AG09319 (cell line): ENCODE results near the gene MADD.
A peak's percentile ranks its signal among the peaks of the same experiment; 100 is the strongest.

Experiments
- DNase-seq: peaks from one replicate; pipeline ENCODE4 v3.0.0-alpha.2; 2010; ENCODE audit warnings: low read depth; ENCODE audit errors: extremely low read depth
- CTCF ChIP-seq: IDR thresholded peaks from 2 replicates; pipeline ENCODE4 v1.5.1; 2011; ENCODE audit warnings: low read depth, mild to moderate bottlenecking, inconsistent platforms, low read length, moderate library complexity

Gene MADD

GRCh38 chr11:47269829-47270305 lies at the start of gene MADD:
TSS of gene MADD (plus strand) at chr11:47270133.
- TF ChIP-seq CTCF, result no peak

DNA sequence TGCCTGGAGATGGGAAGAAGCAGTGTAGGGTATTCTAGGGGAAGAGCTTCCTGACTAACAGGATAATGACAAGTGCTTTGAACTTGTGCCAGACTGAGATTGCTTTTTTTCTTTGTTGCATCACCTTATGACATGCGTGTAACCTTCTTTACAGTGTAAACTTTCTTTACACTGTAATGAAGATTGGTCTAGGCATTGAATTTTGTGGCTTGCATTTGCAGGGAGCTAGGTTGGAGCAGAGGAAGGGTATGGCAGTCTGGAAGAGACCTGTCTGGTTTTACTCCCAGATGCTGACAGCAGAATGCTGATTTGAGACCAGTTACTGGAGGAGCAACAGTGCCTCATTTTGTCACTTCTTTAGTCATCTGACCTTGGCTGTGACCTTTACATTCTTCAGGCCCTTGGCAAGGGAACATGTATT lies 49.5 kb upstream of the MADD start:
- no peak for TF ChIP-seq CTCF
- no peak for DNase-seq

More at GRCh38 chr11:47269829-47270305, at the start of gene MADD:
- DNase-seq, result no peak

- TF ChIP-seq CTCF, result no peak
- DNase-seq, result no peak
Measured at GRCh38 chr11:47222696-47223095, 47.2 kb upstream of the MADD start.

GRCh38 chr11:47225552-47226400 lies 44.2 kb upstream of the MADD start:
- TF ChIP-seq CTCF, result no peak
- no peak for DNase-seq

GRCh38 chr11:47229161-47229560 lies 40.8 kb upstream of the MADD start:
- TF ChIP-seq CTCF, result no peak
- DNase-seq, result no peak

DNA sequence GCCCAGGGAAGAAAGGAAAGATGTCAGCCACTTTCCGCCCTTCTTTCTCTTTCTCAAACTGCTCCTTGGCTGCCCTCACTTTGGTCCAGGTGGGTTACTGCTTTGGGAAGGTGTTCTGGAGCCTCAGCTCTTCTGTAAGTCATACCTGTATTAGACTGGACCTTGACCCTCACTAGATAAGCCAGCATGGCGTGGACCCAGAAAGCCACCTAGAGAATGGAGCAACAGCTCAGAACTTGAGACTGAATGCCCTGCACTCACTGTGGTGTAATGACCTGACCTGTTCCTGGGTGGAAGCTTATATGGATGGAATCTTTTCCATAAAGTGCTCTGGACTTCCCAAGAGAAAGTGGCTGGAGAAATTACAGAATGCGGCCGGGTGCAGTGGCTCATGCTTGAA lies 36.9 kb upstream of the MADD start:
- no peak for TF ChIP-seq CTCF
- no peak for DNase-seq

DNA sequence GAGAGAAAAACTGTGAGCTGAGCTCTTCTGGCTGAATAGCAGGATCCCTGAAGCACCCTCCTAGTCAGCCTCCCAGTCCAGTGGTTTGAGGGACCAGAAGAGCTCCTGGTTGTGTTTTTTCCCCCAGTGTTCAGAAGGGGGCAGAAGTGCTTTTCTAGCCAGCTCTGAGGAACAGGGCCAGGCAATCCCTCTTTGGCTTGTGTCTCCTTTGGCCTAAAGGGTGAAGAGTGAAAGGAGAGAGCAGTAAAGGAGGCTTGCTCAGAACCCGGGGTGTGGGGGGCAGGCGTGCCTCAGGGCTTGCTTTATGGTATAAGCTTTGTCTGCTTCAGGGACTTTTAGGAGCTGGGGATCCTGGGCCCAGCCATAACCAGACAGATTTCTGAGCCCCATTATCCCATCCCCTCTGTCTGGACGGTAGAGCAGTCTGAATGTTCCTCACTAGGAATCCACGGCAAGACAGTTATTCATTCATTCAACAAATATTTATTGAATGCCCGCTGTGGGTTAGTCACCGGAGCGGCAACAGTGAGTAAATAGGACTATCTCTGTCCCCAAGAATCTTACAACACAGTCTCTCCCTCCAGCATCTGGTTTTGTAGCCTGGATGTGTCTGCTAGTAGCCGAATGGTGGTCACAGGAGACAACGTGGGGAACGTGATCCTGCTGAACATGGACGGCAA lies 35.8 kb upstream of the MADD start:
- DNase-seq, result no peak
- TF ChIP-seq CTCF, result peak; percentile 46
